Fibroblast of skin of back (primary cell): Measurements from ENCODE around the gene UHRF1. TPM values are rescaled to one million over a fixed set of nuclear protein-coding genes. Genes with fewer than 3 reads are reported as not detected.
"Not testable (repeated sequence)": the region's sequence is repeated elsewhere in the genome, so short reads cannot be mapped to it uniquely, and the experiment has no call there.

Experiments used
- DNase-seq: peaks from one replicate; pipeline ENCODE4 v3.0.0-alpha.2; 2013
- polyA plus RNA-seq, 2 experiments: library from polyadenylated mRNA; unstranded; fragments of 120-200 nt; gene quantifications; one replicate each; pipeline ENCODE4 v1.2.1, GENCODE V29; 2013; ENCODE audit not compliant: insufficient read length in 2 of 2

The UHRF1 gene
- polyA plus RNA-seq (2013, experiment 1 of 2; ENCODE audit: insufficient read length), result 67.1 TPM
- 10.0 TPM for polyA plus RNA-seq (2013, experiment 2 of 2; ENCODE audit: insufficient read length)

DNA sequence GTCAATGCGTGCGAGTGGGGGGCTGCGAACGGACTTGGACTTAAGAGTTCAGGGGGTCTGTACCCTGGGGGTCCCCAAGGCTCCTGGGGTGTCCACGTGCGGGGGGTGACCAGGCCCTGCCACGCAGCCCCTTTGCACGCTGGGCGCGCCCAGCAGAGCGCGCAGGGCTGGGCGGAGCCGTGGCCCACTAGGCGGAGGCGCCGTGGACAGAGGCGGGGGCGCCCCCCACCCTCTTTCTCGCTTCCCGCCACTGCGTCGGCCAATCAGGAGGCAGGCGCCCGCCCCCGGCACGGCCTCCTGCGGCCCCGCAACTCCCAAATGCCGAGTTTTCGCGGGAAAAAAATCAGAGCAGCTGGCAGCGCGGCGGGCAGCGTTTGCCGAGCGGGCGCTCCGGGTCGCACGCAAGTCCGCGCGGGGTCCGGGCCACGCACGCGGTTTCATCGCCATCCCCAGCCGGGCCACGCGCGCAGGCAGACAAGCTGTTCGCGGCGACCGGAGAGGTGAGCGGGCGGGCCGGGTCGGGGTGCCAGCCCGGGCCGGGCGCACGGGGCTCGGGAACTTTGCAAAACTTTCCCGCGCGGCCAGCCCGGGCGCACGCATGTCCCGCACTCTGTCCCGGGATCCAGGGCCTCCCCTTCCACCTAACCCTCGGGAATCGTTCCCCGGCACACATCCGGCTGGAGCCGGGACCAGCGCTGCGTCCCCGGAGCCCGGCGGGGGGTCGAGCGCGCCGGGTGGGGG lies at the start of gene UHRF1:
Gene UHRF1, plus strand, starts transcription at position 346 of the 741 bp plus-strand sequence. CDS start 1,385 bp downstream, outside the sequence.
- DNase-seq, result peak; percentile 69

DNA sequence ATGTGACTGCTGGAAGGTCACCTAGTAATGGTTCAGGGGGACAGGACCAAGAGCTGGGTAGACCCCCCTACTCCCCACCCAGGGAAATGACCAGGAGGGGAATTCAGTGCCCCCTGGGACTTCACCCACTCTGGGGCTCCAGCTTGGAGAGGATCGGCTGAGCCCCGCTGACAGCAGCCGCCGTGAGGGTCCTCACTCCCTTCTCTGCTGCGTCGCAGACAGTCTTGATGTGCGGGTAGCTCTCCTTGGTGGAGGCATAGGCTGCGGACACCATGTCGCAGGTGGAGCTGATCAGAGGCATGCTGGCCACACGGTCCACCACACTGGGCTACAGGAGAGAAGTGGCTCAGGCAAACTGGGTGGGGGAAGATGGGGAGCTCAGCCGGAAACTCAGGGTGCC lies 49.6 kb upstream of the UHRF1 start:
- DNase-seq, result no peak

DNA sequence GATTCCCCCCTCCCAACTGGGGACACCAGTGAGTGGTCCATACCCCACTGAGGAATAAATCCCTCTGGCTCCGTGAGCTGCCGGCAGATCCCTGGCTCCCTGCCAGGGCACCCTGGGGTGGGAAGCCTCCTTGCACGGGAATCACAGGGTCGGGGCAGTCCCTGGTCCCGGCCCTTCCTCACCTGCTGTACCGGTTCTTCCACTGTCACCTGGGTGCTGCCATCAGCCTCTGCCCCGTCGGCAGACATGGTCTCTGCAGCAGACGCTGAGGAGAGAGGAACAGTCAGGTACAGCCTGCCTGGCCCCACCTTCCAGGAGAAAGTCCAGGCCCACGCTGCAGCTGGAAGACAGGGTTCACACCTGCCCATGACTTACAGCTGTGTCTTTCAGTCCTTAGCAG lies 48.2 kb upstream of the UHRF1 start:
- no peak for DNase-seq

DNA sequence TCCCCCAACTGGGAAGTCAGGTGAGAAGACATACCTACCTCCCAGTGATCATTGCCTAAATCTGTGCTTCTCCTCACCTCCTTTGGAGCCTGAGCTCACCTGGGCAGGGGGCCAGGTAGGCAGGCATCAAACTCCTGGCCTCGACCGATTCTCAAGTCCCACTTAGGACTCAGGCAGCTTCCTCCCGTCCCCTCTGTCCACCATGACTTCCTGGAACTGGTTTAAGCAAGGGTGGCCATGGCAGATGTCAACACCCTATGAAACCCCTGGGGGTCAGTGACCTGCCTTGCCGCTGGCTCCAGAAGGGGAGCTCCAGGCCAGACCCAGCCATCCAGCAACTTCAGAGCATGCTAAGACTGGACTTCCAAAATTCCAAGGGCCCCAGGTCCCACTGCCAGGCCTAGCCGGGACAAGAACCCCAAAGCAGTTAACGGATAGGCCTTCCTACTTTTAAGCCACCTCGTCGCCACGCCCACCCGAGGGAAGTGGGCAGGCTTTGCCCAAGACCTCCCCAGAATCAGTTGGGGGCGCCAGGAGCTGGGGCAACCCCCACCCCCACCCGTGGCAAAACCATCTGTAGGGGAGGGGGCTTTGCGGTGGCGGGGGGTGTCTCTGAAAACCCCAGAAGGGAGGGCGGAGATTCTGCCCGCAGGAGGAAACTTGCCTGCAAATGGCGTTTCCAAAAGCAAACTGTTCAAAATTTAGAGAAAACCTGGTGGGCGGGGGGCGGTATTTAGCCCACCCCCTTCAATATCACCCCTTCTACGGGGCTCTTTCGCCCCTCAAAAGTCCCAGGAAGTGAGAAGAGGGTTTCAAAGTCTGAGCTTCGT lies 42.5 kb upstream of the UHRF1 start:
- DNase-seq, result peak; percentile 50

DNA sequence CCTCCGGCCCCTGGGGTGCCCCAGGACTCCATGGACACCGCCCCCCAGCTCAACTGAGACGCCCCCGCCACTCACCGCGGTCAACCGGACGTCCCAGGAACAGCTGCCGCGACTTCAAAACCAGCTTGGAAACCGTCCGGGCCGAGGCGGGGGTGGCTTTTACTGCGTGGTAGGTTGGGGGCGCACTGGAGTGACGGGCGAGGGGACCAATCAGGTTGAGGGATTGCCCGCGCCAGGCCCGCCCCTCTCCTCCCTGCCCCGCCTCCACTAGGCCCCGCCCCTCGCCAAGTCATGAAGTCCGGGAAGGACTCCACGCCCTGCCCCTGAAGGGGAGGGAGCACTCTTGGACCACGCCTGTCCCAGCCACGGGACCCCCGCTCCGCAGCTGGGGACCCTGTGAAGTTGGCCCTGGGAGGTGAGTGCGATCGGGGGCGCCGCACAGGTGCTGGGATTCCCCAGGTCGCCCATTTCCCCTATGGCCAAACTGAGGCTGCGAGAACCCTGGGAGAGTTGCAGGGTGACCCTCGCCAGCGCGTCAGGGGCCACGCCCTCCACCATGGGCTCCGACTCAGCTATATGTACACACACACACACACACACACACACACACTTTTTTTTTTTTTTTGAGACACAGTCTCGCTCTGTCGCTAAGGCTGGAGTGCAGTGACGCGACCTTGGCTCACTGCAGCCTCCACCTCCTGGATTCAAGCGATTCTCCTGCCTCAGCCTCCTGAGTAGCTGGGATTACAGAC lies 41.6 kb upstream of the UHRF1 start, which contains the start of gene PLIN3:
Gene PLIN3, minus strand, starts transcription at position 134 of the 752 bp plus-strand sequence. CDS start 6,273 bp downstream, outside the sequence.
- peak; percentile 93 for DNase-seq

DNA sequence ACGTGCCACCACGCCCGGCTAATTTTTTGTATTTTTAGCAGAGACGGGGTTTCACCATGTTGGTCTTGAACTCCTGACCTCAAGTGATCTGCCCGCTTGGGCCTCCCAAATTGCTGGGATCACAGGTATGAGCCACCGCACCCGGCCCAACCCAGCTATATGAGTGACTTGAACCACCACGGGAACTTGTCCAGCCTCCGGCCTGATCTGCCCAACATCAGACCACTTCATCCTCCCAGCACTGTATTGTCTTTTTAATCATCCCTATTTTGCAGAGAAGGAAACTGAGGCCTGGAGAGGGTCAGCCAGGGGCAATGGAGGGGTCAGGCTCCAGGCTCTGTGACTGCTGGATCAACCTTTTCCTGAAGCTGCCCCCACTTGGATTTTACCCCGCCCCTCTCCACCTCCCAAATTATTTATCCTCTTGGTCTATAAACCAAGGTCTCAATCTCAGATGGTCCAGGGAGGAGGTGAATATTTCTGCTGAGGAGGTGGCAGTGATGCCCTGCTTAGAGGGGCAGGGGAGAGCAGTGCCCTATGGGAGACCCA lies 40.9 kb upstream of the UHRF1 start:
- DNase-seq, result no peak

DNA sequence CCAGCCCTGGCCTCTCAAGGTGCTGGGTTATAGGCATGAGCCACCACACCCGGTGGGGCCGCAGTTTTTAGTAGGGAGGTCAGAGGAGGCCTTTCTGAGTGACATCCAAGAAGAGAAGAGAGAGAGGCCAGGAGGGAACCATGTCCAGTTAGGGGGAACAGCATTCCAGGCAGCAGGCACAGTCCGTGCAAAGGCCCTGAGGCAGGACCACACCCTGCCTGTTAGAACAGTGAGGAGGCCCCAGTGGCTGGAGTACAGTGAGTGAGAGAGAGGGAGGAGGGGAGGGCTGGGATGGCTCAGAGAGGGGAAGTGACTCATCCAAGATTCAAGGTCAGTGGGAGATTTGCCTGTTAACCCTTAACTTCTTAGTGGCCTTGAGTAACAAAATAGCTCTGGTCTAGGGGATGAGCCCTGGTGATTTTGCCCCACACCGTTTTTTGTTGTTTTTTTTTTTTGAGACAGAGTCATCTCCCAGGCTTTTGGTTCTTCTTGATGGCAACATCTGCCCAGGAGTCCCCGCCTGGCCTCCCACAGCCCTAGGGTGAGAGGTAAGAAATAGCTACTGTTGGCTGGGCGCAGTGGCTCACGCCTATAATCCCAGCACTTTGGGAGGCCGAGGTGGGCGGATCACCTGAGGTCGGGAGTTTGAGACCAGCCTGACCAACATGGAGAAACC lies 39.1 kb upstream of the UHRF1 start:
- peak; percentile 98 for DNase-seq

DNA sequence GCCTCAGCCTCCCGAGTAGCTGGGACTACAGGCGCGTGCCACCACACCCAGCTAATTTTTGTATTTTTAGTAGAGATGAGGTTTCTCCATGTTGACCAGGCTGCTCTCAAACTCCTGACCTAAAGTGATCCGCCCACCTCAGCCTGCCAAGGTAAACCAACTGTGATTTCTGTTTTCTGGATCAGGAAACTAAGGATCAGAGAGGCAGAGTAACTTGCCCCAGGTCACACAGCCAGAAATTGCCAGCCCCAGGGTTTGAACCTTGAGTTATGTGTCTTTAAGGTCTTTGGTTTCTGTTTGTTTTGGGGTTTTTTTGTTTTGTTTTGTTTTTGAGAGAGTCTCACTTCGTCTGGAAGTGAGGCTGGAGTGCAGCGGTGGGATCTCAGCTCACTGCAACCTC lies 37.6 kb upstream of the UHRF1 start:
- DNase-seq, result no peak

GRCh38 chr19:4873930-4874329 lies 35.4 kb upstream of the UHRF1 start:
- no peak for DNase-seq

GRCh38 chr19:4877753-4878490 lies 31.4 kb upstream of the UHRF1 start:
- DNase-seq, result no peak

GRCh38 chr19:4878491-4878968 lies 30.8 kb upstream of the UHRF1 start:
- peak; percentile 32 for DNase-seq

DNA sequence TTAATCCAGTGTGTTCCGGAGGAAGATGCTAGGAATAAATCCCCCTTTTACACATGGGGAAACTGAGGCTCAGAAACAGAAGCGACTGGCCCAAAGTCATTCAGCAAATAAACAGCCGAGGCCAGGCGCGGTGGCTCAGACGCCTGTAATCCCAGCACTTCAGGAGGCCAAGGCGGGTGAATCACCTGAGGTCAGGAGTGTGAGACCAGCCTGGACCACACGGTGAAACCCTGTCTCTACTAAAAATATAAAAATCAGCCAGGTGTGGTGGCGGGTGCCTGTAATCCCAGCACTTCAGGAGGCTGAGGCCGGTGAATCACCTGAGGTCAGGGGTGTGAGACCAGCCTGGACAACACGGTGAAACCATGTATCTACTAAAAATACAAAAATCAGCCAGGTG lies 30.3 kb upstream of the UHRF1 start:
- no peak for DNase-seq

DNA sequence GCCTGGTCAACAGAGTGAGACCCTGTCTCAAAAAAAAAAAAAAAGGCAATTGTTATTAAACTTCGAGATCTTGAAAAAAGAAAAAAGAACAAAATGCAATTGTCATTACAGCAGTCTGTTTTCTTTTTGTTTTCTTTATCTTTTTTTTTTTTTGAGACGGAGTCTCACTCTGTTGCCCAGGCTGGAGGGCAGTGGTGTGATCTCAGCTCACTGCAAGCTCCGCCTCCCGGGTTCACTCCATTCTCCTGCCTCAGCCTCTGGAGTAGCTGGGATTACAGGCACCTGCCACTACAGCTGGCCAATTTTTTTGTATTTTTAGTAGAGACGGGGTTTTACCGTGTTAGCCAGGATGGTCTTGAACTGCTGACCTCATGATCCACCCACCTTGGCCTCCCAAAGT lies 26.4 kb upstream of the UHRF1 start:
- not testable (repeated sequence) for DNase-seq

- not testable (repeated sequence) for DNase-seq
Measured at GRCh38 chr19:4884993-4885392, 24.3 kb upstream of the UHRF1 start.

- not testable (repeated sequence) for DNase-seq
Measured at GRCh38 chr19:4887803-4888202, 21.5 kb upstream of the UHRF1 start.

DNA sequence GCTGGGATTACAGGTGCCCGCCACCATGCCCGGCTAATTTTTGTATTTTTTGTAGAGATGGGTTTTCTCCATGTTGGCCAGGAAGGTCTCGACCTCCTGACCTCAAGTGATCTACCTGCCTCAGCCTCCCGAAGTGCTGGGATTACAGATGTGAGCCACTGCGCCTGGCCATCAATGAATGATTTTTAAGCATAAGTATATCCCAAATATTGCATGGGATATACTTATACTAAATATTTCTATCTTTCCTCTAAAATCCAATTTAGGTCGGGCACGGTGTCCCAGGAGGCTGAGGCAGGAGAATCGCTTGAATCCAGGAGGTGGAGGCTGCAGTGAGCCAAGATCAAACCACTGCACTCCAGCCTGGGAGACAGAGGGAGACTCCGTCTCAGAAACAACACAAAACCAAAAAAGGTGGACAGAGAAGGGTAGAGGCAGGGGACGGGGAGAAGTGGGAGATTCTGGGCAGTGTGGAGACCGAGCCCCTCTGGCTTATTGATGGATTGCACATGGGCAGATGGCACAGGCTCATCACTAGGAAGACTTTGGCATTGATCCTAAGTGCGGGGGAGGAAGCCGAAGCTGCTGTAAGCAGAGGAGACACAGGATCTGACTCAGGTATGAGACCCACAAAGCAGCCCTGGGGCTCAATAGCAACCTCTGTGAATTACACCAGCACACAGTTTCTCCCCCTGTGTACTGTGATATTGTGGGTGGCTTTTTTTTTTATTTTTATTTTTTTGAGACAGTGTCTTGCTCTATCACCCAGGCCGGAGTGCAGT lies 20.1 kb upstream of the UHRF1 start:
- DNase-seq, result peak; percentile 39

DNA sequence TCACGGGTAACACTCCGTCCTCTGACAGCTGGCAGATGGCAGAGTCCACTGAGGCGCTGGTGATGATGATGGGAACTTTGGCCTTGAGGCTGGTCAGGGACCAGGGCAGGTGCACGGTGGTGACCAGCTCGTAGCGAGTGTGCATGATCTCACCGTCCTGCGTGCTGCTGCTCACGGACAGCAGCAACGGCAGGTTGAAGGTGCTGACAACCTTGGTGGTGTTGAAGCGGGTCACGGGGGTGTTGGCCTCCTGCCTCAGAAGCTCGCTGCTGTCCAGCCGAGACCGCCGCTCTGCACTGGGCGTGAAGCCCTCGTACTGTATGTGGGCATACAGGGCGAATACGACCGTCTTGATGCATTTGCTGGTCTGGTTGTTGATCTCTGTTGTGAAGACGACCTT lies 18.2 kb upstream of the UHRF1 start:
- no peak for DNase-seq

GRCh38 chr19:4892962-4893361 lies 16.3 kb upstream of the UHRF1 start:
- DNase-seq, result not testable (repeated sequence)

- peak; percentile 17 for DNase-seq
Measured at GRCh38 chr19:4896372-4896771, 12.9 kb upstream of the UHRF1 start.

- no peak for DNase-seq
Measured at GRCh38 chr19:4897146-4897545, 12.2 kb upstream of the UHRF1 start.
